ENCODE data around the gene P2RX1.

DNA sequence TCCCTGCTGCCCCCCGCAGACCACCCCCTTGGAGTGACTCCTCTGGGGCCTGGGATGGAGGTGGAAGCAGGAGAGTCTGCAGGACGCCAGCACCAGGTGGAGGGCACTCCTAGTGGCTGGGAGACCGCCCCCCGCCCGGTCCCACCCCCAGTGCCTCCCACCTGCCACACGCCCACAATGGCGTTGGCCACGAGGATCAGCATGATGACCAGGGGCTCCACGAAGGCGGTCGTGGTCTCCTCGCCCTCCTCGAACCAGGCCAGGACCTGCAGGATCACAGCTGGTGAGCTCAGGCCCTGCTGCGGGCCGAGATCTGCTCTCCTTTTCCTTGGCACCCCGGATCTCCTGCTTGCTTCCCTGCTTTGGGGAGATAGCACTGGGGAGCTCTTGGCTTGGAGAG lies 35.2 kb upstream of the P2RX1 start:
- TF ChIP-seq, protein P1, sequence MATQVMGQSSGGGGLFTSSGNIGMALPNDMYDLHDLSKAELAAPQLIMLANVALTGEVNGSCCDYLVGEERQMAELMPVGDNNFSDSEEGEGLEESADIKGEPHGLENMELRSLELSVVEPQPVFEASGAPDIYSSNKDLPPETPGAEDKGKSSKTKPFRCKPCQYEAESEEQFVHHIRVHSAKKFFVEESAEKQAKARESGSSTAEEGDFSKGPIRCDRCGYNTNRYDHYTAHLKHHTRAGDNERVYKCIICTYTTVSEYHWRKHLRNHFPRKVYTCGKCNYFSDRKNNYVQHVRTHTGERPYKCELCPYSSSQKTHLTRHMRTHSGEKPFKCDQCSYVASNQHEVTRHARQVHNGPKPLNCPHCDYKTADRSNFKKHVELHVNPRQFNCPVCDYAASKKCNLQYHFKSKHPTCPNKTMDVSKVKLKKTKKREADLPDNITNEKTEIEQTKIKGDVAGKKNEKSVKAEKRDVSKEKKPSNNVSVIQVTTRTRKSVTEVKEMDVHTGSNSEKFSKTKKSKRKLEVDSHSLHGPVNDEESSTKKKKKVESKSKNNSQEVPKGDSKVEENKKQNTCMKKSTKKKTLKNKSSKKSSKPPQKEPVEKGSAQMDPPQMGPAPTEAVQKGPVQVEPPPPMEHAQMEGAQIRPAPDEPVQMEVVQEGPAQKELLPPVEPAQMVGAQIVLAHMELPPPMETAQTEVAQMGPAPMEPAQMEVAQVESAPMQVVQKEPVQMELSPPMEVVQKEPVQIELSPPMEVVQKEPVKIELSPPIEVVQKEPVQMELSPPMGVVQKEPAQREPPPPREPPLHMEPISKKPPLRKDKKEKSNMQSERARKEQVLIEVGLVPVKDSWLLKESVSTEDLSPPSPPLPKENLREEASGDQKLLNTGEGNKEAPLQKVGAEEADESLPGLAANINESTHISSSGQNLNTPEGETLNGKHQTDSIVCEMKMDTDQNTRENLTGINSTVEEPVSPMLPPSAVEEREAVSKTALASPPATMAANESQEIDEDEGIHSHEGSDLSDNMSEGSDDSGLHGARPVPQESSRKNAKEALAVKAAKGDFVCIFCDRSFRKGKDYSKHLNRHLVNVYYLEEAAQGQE (IDR thresholded peaks at IDR 0.05; ENCODE audit: insufficient read depth in 1 of 2, low read depth in 2 of 2, low read length in 2 of 2): no peak
- no peak for TF ChIP-seq POLR2AphosphoS5 (IDR thresholded peaks at IDR 0.05; ENCODE audit: low read depth, low read length)
- no peak for TF ChIP-seq FOXP2 (optimal IDR thresholded peaks at IDR 0.05; ENCODE audit: borderline replicate concordance, extremely low read depth, extremely low read length, insufficient read depth)
- no peak for TF ChIP-seq TAF1 (IDR thresholded peaks at IDR 0.05; ENCODE audit: borderline replicate concordance, insufficient read depth, low read length)
